M059J (cell line): ENCODE data around the gene NCR3LG1. TPM values are rescaled to one million over a fixed set of nuclear protein-coding genes. Genes with fewer than 3 reads are reported as not detected.
"Not testable (repeated sequence)": the region's sequence is repeated elsewhere in the genome, so short reads cannot be mapped to it uniquely, and the experiment has no call there.

ENCODE experiments used
- DNase-seq: peaks from one replicate; pipeline ENCODE4 v3.0.0-alpha.2; 2012; ENCODE audit warnings: low read depth
- total RNA-seq: library from RNA; depleted of rRNA; stranded (reverse); fragments of >200 nt; shearing (Covaris generic); gene quantifications from 2 replicates; pipeline ENCODE4 v1.2.3, GENCODE V29; 2014; rRNA removed

NCR3LG1 gene
- total RNA-seq, 1 experiment from 2014 or later = 0.49 TPM

DNA sequence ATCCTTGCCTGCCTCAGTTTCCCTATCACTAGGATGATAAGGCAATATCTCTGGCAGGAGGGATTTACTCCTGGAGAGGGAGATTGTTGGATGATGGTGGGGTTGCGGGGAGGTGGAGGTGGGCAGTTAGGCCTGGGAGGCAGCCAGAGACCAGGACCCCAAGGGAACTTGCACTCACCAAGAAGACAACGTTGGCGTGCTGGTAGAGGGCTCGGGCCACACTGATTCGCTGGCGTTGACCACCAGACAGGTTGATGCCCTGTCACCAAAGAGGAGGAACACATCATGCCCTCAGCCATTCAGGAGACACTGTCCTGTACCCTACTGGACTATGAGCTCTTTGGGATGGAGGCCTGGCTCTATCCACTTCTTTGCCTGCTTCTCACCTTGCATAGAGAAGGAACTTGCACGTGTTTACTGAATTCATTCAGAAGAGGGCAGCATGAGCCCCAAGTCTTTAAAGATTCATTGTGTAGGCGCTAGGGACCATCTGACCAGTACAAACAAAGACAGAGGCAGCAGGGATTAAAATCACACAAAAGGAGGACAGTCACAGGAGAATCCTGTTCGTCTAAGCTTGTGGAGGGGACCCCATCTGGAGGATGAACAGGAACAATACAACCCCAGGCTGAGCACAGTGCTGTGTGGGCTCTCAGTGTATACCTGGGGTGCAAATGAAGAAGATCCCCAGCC, 61.0 kb downstream of the NCR3LG1 start:
- DNase-seq = no peak

DNA sequence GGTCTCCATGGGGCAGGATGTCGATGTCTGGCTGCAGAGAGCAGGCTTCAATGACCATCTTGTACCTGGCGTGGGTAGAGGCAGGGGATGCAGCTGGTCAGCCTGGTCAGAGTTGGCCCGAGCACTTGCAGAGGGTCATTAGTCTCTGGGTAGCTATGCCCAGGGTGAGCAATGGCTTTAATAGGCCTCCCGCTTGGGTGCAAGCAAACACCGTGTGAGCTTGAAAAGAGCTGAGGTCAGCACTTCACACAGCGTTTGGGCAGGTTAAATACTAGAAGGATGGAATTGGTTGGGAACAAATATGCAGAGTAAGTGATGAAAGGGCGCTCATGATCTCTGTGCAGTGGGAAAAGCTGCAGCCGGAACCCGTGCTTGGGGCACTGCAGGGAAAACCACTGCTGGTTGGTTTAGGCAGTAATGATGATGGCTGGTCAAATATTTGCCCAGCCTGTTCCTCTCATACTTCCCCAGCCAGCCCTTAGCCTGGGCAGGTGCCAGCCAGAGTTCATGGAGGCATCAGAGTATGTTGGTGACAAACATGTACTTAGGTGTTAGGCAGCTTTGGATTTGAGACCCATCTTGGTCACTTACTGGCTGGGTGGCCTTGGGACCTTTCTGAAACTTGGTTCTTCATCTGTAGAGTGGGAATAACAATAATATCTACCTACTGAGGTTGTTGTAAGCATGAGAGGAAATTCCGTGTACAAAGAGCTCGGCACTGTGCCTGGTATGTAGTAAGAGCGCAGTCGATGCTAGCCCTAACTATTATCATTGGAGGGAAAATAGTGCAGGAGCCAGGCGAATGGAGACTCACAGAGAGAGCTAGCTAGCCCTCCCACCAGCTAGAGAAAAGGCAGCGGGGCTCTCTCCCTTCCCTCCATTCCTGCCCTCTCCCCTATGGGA, 62.1 kb downstream of the NCR3LG1 start:
- DNase-seq = no peak

DNA sequence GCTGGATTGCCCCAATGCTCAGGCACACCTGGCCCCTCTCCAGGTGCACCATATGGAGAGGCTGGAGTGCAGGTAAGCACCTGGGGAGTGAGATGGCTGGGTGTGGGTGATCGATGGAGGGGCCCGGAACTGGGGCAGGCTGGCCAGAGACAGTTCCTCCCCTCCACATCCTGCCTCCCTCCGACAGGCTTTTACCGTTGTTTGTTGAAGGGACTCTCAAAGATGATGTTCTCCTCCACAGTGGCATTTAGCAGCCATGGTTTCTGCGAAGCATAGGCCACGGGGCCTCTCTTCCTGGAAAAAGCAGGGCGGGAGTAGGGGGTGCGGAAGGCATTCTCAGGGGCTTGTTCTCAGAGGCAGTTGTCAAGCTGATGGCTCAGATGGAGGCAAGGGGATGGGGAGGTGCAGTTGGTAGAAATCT, 62.7 kb downstream of the NCR3LG1 start:
- no peak for DNase-seq

DNA sequence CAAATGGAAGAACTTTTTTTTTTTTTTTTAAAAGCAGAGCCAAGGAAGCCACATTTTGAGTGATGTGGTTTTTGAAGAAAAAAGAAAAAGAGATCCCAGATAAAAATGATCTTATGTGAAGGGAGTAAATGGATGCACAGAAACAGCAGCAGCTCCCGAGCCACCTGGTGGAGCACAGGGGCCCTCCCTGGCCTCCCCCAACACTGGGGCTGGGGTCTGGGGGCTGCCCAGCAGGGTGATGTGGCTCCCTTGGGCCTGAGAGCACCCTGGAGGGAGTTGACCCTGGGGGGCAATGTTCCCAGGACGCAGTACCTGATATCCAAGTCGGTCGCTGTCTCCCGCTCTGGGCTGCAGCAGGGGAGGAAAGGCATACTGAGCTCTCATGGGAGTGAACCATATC, 63.4 kb downstream of the NCR3LG1 start:
- no peak for DNase-seq

DNA sequence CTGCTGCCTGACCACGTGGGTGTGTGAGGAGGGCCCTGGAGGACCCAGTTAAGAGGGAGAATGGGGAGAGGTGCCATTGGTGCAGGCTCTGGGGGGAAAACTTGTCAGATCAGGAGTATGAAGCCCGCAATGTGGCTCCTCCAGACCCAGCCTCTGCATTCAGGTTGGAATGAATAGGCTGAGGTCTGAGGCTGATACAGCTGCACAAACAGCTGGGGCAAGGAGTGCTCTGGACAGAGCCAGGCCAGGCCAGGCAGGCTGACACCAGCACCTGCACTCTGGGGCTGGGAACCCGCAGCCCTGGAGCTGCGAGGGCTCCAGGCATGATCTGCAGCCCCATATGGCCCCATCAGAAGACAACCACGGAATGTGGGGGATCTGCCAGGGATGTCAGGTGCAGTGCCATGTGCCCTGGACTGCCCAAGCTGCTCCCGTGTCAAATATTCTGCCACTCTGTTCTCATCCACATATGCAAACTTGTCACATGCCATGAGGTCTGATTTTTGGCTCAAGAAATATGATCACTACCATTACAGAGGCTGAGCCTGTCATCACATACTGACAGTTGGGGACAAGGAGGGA, 64.0 kb downstream of the NCR3LG1 start:
- no peak for DNase-seq

DNA sequence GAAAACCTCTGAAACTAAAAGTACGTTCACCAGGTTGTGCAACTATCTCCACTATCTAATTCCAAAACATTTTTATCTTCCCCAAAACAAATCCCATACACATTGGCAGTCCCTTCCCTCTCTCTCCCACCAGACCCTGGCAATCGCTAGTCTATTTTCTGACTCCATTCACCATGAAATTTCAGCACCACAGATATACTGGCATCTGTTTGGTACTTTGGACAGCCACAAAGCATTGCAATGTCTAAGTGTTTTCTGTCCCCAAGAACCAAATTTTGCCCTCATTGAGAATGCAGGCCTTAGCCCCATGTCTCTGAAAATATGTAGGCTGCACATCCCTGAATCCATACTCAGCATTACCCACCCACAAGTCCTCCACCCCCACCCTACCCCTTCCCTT, 64.9 kb downstream of the NCR3LG1 start:
- DNase-seq = no peak

DNA sequence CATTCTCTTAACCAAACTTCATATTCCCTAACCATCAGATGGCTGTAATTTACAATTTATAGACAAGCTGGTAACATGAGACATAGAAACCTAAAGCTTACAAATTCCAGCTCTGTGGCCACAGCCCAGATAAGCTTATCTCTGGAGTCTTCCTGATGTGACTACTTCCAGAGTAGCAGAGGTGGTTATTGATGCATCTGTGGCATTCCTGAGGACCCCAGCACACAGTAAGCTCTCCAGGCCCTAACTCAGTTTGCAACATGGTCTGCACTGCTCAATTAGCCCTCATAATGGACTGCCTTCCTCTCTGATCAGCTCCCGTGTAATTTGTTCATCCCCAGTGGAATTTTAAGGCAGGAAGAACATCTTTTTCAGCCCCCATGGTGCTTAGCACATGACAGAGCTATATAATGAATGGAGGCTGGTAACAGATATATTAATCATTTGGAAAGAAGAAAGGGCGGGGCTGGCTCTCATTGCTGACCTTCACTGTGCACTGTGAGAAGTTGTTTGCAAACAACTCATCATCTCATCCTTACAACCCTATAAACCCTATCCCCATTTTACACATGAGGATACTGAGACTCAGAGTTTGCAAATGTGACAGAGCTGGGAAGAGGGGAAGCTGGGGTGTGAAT, 67.0 kb downstream of the NCR3LG1 start:
- no peak for DNase-seq

DNA sequence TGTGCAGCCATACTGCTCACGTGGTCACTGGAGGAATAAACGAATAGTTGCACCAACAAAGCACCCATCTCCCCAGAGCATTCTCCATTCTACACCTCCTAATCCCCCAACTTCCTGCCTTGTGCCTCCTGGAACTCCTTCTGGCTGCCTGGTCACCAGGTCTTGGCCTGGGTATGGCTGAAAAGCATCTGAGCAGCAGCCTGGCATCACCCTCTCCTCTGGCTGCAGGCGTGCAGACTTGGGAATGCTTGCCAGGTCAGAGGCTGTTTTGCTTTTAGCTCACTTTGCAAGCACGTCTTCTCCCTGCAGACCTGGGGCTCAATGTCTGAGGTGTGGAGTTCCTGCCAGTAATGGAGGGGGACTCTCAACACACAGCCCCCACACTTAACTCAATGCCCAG, 70.2 kb downstream of the NCR3LG1 start:
- DNase-seq = no peak

DNA sequence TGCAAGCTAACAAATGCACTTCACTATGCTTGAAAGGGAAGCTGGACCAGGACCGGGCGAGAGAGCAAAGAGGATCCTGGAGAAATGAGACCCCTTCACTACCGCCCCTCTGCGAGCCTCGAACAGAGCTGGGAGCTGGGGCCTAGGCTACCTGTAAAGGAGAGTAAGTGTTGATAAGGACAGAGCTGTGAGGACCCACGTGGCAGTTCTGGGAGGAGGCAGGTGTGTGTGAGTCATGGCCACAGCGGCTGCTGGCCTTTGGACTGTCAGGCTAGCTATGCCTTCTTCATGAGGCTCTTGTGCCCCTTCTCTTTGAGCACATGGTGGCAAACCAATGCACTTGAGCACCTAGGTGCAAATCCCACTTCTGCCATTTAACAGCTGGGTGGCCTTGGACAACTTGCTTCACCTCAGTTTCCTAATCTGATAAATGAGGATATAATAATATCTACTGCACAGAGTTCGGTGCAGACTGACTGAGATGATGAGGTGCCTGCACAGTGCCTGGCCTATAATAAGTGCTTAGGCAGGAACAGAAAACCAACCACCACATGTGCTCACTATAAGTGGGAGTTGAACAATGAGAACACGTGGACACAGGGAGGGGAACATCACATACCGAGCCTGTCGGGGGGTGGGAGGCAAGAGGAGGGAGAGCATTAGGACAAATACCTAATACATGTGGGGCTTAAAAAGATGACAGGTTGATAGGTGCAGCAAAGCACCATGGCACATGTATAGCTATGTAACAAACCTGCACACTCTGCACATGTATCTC, 72.1 kb downstream of the NCR3LG1 start:
- no peak for DNase-seq

DNA sequence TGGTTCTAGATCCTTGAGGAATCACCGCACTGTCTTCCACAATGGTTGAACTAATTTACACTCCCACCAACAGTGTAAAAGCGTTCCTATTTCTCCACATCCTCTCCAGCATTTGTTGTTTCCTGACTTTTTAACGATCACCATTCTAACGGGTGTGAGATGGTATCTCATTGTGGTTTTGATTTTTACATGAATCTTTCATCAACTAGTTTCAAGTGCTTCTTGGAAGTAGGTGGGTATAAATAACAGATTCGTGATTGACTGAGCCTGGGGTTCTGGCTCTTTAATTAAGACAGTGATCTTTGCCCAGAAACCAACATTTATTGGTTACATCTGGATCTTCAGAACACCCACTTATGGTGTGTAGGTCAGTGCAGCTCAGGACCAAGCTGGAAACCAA, 74.6 kb downstream of the NCR3LG1 start:
- DNase-seq = not testable (repeated sequence)

Other genes starting within 250 kb of the NCR3LG1 start
- 23.3 and 29.8 TPM in 2 replicates for gene PIK3C2A, start 143.8 kb upstream of the NCR3LG1 start, total RNA-seq
- gene NUCB2, start 75.1 kb upstream of the NCR3LG1 start, total RNA-seq = 126 and 173 TPM in 2 replicates
- not detected in 2 replicates for gene KCNJ11, start 36.9 kb downstream of the NCR3LG1 start, total RNA-seq
- not detected in 2 replicates for gene ABCC8, start 125.0 kb downstream of the NCR3LG1 start, total RNA-seq
- not detected in 2 replicates for gene USH1C, start 192.6 kb downstream of the NCR3LG1 start, total RNA-seq
- not detected in 2 replicates for gene OTOG, start 195.5 kb downstream of the NCR3LG1 start, total RNA-seq